ENCODE results near the gene HDAC9. TPM values are rescaled to one million over a fixed set of nuclear protein-coding genes. Genes with fewer than 3 reads are reported as not detected.

HDAC9 gene
- total and polyA plus RNA-seq, 2 of the 13 experiments (the other 11 are each of a cell fraction or from before 2014, with no cell fraction given), result 0.05 to 0.07 TPM

DNA sequence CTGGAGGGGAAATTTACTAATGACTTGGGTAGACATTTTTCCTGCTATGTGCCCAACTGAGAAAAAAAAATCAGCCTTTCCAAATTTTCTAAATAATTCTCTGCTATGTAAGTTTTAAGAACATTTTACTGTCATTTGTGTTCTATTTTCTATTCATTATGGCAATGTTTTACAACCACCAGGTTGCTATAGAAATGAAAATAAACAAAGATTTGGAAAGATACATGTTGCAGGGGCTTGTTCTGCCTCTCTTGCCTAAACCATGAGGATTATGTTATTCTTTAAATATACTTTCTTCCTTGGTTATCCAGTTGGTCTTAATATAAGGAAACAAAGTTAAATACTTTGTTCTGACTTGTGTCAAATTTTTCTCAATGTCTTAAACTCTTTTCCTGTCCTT, 364.7 kb downstream of the HDAC9 start (continued):
- TF ChIP-seq, protein P1, sequence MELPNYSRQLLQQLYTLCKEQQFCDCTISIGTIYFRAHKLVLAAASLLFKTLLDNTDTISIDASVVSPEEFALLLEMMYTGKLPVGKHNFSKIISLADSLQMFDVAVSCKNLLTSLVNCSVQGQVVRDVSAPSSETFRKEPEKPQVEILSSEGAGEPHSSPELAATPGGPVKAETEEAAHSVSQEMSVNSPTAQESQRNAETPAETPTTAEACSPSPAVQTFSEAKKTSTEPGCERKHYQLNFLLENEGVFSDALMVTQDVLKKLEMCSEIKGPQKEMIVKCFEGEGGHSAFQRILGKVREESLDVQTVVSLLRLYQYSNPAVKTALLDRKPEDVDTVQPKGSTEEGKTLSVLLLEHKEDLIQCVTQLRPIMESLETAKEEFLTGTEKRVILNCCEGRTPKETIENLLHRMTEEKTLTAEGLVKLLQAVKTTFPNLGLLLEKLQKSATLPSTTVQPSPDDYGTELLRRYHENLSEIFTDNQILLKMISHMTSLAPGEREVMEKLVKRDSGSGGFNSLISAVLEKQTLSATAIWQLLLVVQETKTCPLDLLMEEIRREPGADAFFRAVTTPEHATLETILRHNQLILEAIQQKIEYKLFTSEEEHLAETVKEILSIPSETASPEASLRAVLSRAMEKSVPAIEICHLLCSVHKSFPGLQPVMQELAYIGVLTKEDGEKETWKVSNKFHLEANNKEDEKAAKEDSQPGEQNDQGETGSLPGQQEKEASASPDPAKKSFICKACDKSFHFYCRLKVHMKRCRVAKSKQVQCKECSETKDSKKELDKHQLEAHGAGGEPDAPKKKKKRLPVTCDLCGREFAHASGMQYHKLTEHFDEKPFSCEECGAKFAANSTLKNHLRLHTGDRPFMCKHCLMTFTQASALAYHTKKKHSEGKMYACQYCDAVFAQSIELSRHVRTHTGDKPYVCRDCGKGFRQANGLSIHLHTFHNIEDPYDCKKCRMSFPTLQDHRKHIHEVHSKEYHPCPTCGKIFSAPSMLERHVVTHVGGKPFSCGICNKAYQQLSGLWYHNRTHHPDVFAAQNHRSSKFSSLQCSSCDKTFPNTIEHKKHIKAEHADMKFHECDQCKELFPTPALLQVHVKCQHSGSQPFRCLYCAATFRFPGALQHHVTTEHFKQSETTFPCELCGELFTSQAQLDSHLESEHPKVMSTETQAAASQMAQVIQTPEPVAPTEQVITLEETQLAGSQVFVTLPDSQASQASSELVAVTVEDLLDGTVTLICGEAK (IDR thresholded peaks at IDR 0.05), result no peak
- TF ChIP-seq, protein P1 (CRISPR knock-in tag; IDR thresholded peaks at IDR 0.05), result no peak
- TF ChIP-seq ZNF468 (CRISPR knock-in tag; IDR thresholded peaks at IDR 0.05), result no peak
- TF ChIP-seq ZNF34 (CRISPR knock-in tag; IDR thresholded peaks at IDR 0.05; ENCODE audit: borderline replicate concordance), result no peak
- no peak for TF ChIP-seq NFKBIZ (CRISPR knock-in tag; IDR thresholded peaks at IDR 0.05)
- no peak for TF ChIP-seq ZNF317 (CRISPR knock-in tag; IDR thresholded peaks at IDR 0.05)
- TF ChIP-seq ZNF563 (CRISPR knock-in tag; IDR thresholded peaks at IDR 0.05), result no peak
- TF ChIP-seq HNRNPL (IDR thresholded peaks at IDR 0.05; ENCODE audit: low read depth, low read length), result no peak
- TF ChIP-seq CBX1 (IDR thresholded peaks at IDR 0.05; ENCODE audit: low read depth), result no peak
- TF ChIP-seq KLF12 (CRISPR knock-in tag; IDR thresholded peaks at IDR 0.05; ENCODE audit: borderline replicate concordance), result no peak
- TF ChIP-seq ZNF710 (CRISPR knock-in tag; IDR thresholded peaks at IDR 0.05; ENCODE audit: borderline replicate concordance), result no peak
